Measurements from ENCODE around the gene CCDC30.
"Not testable (repeated sequence)": the region's sequence is repeated elsewhere in the genome, so short reads cannot be mapped to it uniquely, and the experiment has no call there.

CCDC30 gene

GRCh38 chr1:42658877-42659337, 195.8 kb downstream of the CCDC30 start:
- no peak for DNase-seq

DNA sequence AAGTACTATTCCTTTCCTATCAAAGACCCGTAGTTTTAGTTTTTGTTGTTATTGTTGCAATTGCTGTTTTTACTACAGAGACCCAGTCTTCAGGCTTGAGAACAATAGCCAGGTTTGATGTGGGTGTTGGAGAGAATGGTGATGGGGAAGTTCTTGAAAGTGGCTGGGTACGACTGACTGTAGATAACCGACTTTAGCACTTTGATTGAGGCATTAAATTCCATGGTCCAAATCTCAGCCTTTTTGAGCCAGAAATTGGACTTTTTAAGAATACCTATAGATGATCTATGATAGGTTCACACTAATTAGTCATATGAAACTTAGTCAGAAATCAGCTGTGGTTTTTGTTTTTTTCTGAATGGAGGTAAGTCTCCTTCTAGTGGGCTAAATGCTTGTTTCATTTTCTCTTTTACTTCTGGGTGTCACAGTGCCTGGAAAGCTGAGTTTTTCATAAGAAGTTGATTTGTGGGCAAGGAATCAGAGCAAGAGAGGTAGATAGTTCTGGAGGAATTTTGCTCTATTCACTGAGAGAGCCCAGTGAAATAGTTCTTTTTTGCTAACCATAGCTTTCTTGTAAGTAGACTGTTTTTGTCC, 197.9 kb downstream of the CCDC30 start:
- no peak for DNase-seq

DNA sequence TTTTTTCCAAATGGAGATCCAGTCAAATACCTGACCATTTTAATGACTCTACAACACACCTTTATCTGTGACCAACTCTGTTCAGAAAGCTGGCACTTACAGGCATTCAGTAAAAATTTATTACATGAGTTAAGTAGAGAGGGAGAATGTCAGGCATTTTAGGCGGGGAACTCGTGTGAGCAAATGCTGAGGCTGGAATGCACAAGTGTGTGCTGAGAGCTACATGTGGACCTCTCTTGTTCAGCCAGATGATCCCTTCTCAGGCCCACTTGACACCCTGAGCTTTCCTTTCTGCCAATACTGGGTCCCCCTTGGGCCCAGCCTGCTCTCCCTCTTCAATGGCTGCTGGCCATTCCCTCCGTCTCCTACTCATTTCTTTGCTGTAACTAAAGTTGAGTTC, 206.8 kb downstream of the CCDC30 start:
- no peak for DNase-seq

- DNase-seq, result no peak
Measured at GRCh38 chr1:42670425-42670824, 207.3 kb downstream of the CCDC30 start.

- no peak for DNase-seq
Measured at GRCh38 chr1:42674214-42674613, 211.1 kb downstream of the CCDC30 start.

GRCh38 chr1:42674682-42675081, 211.6 kb downstream of the CCDC30 start:
- no peak for DNase-seq

- no peak for DNase-seq
Measured at GRCh38 chr1:42675467-42675866, 212.4 kb downstream of the CCDC30 start.

DNA sequence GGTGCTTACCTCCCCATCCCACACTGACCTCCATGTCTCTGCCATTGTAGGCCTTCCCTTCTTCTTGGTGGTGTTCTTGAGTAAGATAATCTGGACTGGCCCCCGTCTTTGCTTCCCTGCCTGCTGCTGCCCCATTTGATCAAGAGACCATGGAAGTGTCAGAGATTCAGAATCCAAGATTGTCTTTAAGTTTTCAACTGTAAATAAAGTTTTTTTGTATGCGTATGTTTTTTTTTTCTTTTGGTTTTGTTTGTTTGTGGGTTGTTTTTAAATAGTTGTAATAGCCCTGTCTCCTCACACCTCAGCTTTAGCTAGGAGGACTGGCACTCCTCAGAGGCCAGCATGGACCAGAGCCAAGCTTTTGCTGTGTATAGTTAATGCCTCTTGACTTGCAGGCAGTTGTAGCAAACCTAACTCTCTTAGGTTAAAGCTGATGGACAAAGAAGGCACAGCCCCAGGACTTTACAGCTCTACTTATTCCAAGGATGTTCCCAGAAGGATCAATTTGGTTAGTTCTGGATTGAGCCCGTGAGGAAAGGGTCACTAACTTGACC, 213.5 kb downstream of the CCDC30 start:
- no peak for DNase-seq

DNA sequence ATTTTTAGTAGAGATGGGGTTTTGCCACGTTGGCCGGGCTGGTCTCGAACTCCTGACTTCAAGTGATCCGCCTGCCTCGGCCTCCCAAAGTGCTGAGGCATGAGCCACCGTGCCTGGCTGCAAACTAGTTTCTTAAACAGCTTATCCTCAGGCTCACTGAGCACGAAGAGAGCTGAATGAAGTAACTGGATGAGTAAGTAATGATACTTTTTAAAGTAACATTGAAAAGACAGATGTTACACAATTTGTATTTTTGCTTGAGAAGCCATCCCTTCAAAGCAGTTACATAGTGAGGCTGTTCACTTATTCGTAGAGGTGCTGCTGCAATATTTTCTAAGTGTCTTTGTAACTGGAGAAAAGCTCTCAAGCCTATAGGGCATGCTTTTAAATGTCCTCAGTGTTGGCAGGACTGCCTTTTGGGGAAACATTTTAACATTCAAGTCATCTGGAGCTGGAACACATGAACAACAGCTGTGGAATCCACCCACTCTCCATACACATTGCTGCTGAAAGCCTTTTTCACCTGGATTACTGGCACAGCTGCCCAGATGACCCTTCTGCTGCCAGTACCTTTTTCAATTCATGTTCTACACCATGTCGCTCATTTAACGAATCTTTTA, 216.4 kb downstream of the CCDC30 start:
- DNase-seq, result no peak

- no peak for DNase-seq
Measured at GRCh38 chr1:42680055-42680454, 217.0 kb downstream of the CCDC30 start.

- no peak for DNase-seq
Measured at GRCh38 chr1:42680921-42681683, 218.0 kb downstream of the CCDC30 start.

DNA sequence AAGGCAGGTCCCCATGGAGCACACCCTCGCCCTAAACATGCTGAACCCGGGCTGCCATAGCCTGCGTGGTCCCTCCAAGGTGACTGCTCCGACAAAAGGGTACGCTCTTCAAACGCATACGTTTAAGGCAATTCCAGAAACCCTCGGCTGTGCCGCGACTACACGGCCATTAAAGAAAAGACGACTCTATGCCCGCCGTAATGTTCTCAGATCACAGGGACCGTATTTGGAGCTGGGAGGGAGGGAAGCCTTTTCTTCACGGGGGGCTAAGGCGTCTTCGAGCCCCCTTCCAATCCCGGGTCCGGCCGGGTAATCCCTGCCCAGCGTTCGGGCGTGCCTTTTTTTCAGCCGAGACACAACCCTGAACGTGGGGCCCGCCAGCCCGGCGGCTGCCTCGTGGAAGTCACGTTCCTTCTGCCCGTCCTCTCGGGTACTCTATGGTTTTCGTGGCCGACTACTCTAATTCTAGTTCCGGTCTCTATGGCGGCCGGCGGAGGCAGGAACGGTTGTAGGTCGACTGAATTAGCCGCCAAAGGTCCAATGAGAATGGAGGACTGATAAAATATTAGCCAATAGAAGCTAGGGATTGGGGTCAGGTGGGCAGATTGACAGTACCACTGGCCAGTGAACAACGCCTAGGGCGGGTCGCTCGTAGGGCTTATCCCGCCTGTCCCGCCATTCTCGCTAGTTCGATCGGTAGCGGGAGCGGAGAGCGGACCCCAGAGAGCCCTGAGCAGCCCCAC, 218.8 kb downstream of the CCDC30 start, which contains the start of gene YBX1:
TSS of gene YBX1 (plus strand) at position 678 of the 743 bp plus-strand sequence. CDS start 148 bp downstream, outside the sequence.
- peak; percentile 100 for DNase-seq

GRCh38 chr1:42682484-42682738, 219.3 kb downstream of the CCDC30 start:
- DNase-seq, result not testable (repeated sequence)

- DNase-seq, result peak; percentile 83
Measured at GRCh38 chr1:42682739-42683531, 219.8 kb downstream of the CCDC30 start.

DNA sequence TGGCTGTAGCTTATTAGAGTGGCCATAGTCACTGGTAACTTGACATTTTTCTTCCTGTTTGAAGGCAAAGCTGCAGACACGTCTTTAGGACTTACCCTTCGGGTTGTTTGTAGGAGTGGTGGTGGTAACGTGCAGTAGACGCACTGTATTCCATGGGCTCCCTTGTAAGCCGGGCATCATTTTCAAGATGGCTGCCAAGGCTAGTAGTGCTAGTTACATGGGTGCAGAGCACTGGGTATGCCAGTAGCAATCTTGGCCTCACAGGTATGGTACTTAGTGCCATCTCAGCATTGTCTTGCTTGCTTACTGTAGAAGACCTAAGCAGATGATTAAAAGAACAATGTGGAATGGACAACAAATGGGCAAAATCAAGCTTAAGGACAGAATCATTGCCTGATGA, 221.1 kb downstream of the CCDC30 start:
- no peak for DNase-seq

- DNase-seq, result no peak
Measured at GRCh38 chr1:42686418-42686817, 223.3 kb downstream of the CCDC30 start.

GRCh38 chr1:42689912-42690311, 226.8 kb downstream of the CCDC30 start:
- no peak for DNase-seq

DNA sequence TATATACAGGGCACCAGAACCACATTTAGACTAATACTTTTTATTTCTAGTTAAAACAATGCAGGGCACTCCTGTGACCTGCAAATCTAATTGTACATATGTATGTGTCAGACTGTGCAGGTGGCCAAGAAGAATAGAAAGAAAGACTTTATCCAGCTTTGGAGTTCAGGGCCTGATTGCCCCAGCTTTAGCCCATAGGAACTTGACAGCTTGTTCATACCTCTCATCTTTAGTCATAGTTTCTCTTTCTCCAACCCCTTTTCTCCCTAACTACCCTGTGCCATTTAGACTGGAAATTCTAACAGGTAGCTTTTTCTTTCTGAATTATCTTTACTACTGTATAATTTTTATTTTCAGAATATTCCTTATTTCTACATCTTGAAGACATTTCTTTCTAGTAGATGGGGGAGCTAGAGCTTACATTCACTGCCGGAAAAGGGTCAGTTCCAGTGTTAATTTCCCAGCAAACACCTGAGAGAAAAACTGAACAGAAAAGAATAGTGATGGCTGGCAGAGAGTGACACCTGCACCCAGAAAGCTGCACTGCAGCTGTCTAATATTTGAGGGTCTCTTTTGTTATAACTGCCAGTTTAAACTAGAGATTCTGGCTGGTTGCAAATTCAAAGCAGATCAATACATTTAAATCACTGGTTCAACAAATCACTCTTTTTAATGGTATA, 227.5 kb downstream of the CCDC30 start:
- no peak for DNase-seq

DNA sequence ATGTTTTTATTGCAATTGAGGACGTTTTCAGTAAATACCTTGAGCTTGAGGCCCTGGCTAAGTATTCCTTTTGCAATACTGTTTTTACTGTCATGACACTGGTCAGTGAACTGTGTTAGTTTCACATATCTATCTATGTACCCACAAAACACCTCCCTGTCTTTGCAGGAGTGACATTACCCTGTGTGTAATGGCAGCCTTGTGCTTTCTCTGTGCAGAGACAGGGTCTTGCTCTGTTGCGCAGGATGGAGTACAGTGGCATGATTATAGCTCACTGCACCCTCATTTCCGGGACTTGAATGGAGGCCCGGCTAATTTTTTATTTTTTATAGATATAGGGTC, 228.0 kb downstream of the CCDC30 start:
- no peak for DNase-seq

- no peak for DNase-seq
Measured at GRCh38 chr1:42692461-42692860, 229.4 kb downstream of the CCDC30 start.

DNA sequence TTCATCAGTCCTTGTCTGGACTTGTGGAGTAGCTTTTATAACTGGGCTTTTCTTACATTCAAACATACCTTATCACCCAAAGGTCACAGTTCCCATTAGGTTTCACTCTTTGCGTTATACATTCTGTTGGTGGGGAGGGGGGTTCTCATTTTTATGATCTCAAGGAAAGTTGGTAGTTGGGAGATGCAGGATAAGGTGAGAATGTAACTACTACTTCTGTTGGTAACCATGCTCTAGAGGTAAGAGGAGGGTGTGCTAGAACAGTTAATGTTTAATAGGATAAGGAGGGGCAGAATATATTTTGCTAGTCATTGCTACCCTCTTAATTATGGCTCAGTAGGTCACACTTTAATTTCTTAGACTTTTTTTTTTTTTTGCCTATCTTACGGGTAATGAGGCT, 229.8 kb downstream of the CCDC30 start:
- DNase-seq, result no peak
